HepG2 (cell line): ENCODE results near the gene SMARCE1. TPM values are rescaled to one million over a fixed set of nuclear protein-coding genes. Genes with fewer than 3 reads are reported as not detected.

Experiments
- ATAC-seq: fragments of 200-7000 bp; cut with Tn5 transposase; 3 replicates; pipeline ENCODE4 v1.9.1; 2020; ENCODE audit warnings: mild to moderate bottlenecking, moderate library complexity
- BruUV-seq: library from RNA; stranded (reverse); fragments of 400-500 nt; replicated peaks from 2 replicates; lab custom pipeline; 2021; lab: Mats Ljungman, UMichigan
- CTCF ChIA-PET: fragments of 300-600 bp; formaldehyde crosslinking; extraction: SDS; loops from one replicate; lab custom pipeline; 2021; ENCODE audit warnings: low total read pairs, inconsistent platforms, low intra/inter-chr PET ratio; lab: Yijun Ruan, JAX
- POLR2A ChIA-PET: fragments of 350-600 bp; sonication (Branson Sonifier 250); formaldehyde crosslinking; loops from one replicate; lab custom pipeline; 2020; ENCODE audit warnings: antibody characterized with exemption, inconsistent platforms; lab: Yijun Ruan, JAX
- DNase-seq: peaks from one replicate; pipeline ENCODE4 v3.0.0-alpha.2; 2015; ENCODE audit warnings: low spot score
- FAIRE-seq: peaks from 3 replicates; lab custom pipeline; 2011; peaks lifted over from hg19 to GRCh38; lab: Jason Lieb, UNC
- H2AFZ ChIP-seq: one replicate; pipeline ENCODE4 v1.6.1; 2011; ENCODE audit warnings: low read length, inconsistent platforms
- H3K27ac ChIP-seq: fragments of 300-600 bp; 3 replicates; pipeline ENCODE4 v1.8.0; 2011; ENCODE audit warnings: mixed run types, mild to moderate bottlenecking, mixed read lengths, low read length, inconsistent platforms; ENCODE audit not compliant: insufficient read depth; ENCODE audit errors: extremely low read length
- H3K27me3 ChIP-seq, 2 experiments: fragments of 200-600 bp in 1 of 2; 2 replicates in 1 of 2; 3 replicates in 1 of 2; pipeline versions ENCODE4 v1.6.0 to v1.8.0; 2011; ENCODE audit warnings: low read length in 2 of 2, mild to moderate bottlenecking in 2 of 2, moderate library complexity in 2 of 2, inconsistent platforms in 1 of 2; ENCODE audit not compliant: insufficient read depth in 2 of 2, control insufficient read depth in 1 of 2
- H3K36me3 ChIP-seq, 2 experiments: fragments of 200-600 bp in 1 of 2; replicated peaks in 1 of 2; 2 replicates in 1 of 2; 3 replicates in 1 of 2; pipeline versions ENCODE4 v1.5.1 to v1.8.0; 2011; ENCODE audit warnings: low read length in 2 of 2, inconsistent platforms in 1 of 2; ENCODE audit not compliant: insufficient read depth in 2 of 2, control insufficient read depth in 1 of 2
- H3K4me1 ChIP-seq: 2 replicates; pipeline ENCODE4 v1.5.1; 2012; ENCODE audit warnings: low read length, inconsistent platforms; ENCODE audit not compliant: insufficient read depth
- H3K4me2 ChIP-seq: 2 replicates; pipeline ENCODE4 v1.6.0; 2011; ENCODE audit warnings: low read depth, low read length, inconsistent platforms
- H3K4me3 ChIP-seq, 3 experiments: fragments of 200-600 bp in 1 of 3; sonication (generic), shearing (Covaris generic) in 1 of 3; replicated peaks in 1 of 3; 2 replicates each; pipeline ENCODE4 v1.5.1; 2011 to 2016; ENCODE audit warnings: low read length in 3 of 3, inconsistent platforms in 2 of 3, low read depth in 2 of 3, mild to moderate bottlenecking in 2 of 3, control low read depth in 1 of 3, mixed read lengths in 1 of 3; ENCODE audit not compliant: insufficient read depth in 1 of 3
- H3K79me2 ChIP-seq: one replicate; pipeline ENCODE4 v1.6.1; 2011; ENCODE audit warnings: low read length, inconsistent platforms; ENCODE audit not compliant: insufficient read depth
- H3K9ac ChIP-seq: 2 replicates; pipeline ENCODE4 v1.6.0; 2011; ENCODE audit warnings: mild to moderate bottlenecking, low read depth, low read length, inconsistent platforms; ENCODE audit not compliant: insufficient read depth
- H3K9me3 ChIP-seq: 2 replicates; pipeline ENCODE4 v1.5.1; 2012; ENCODE audit warnings: mild to moderate bottlenecking, low read length
- H4K20me1 ChIP-seq: 2 replicates; pipeline ENCODE4 v1.6.0; 2011; ENCODE audit warnings: inconsistent platforms, mild to moderate bottlenecking, low read length, moderate library complexity; ENCODE audit not compliant: insufficient read depth
- AHR ChIP-seq: IDR thresholded peaks from 2 replicates; pipeline ENCODE4 v1.6.1; 2018; ENCODE audit warnings: missing genetic modification reagents, missing compliant biosample characterization
- CC2D1A ChIP-seq: sonication (generic); formaldehyde crosslinking; IDR thresholded peaks from 2 replicates; pipeline ENCODE4 v1.8.1; 2023; ENCODE audit warnings: mild to moderate bottlenecking, missing genetic modification reagents
- MEIS2 ChIP-seq: sonication (generic); formaldehyde crosslinking; IDR thresholded peaks from 2 replicates; pipeline ENCODE4 v1.9.0; 2021; ENCODE audit warnings: mild to moderate bottlenecking, missing genetic modification reagents
- MLXIP ChIP-seq: sonication (generic); formaldehyde crosslinking; IDR thresholded peaks from 2 replicates; pipeline ENCODE4 v1.9.0; 2021; ENCODE audit warnings: missing genetic modification reagents, borderline replicate concordance
- RBM22 ChIP-seq: fragments of 200-400 bp; formaldehyde crosslinking; optimal IDR thresholded peaks from 2 replicates; pipeline ENCODE3; 2017; ENCODE audit warnings: mild to moderate bottlenecking, low read length, moderate library complexity
- RBM39 ChIP-seq: fragments of 200-400 bp; formaldehyde crosslinking; IDR thresholded peaks from one replicate; pipeline ENCODE4 v1.6.1; 2018; ENCODE audit warnings: antibody characterized with exemption, mild to moderate bottlenecking, low read depth, low read length; ENCODE audit not compliant: poor library complexity, severe bottlenecking
- RFXANK ChIP-seq: IDR thresholded peaks from 2 replicates; pipeline ENCODE4 v1.6.1; 2016
- SRSF4 ChIP-seq: fragments of 200-400 bp; formaldehyde crosslinking; IDR thresholded peaks from one replicate; pipeline ENCODE4 v1.6.1; 2018; ENCODE audit warnings: mild to moderate bottlenecking, low read depth, low read length, moderate library complexity; ENCODE audit not compliant: poor library complexity, severe bottlenecking
- ZNF17 ChIP-seq: sonication (generic); formaldehyde crosslinking; IDR thresholded peaks from 2 replicates; pipeline ENCODE4 v1.5.0; 2020; ENCODE audit warnings: mild to moderate bottlenecking, missing genetic modification reagents
- ZNF253 ChIP-seq: sonication (generic); formaldehyde crosslinking; IDR thresholded peaks from 2 replicates; pipeline ENCODE4 v1.8.0; 2022; ENCODE audit warnings: mild to moderate bottlenecking, missing genetic modification reagents, borderline replicate concordance
- ZNF33A ChIP-seq: sonication (generic); formaldehyde crosslinking; IDR thresholded peaks from 2 replicates; pipeline ENCODE4 v1.5.1; 2020; ENCODE audit warnings: missing genetic modification reagents, mild to moderate bottlenecking, moderate library complexity, borderline replicate concordance
- ZNF782 ChIP-seq: sonication (generic); formaldehyde crosslinking; IDR thresholded peaks from 2 replicates; pipeline ENCODE4 v1.4.0; 2020; ENCODE audit warnings: missing genetic modification reagents, mild to moderate bottlenecking, borderline replicate concordance
- WGBS: methylation state at CpG from one replicate; pipeline ENCODE4 v1.1.6; 2017; ENCODE audit warnings: low lambda C conversion rate; 5-methylcytosine and 5-hydroxymethylcytosine counted together
- in situ Hi-C: cut with HindIII; loops from 2 replicates; pipeline ENCODE4 v1.10.0; 2017; ENCODE audit warnings: low pct_unique_long_range_greater_than_20kb; ENCODE audit not compliant: extremely low pct_ligation_motif_present
- intact Hi-C: fragments of 100-400 bp; cut with micrococcal nuclease; formaldehyde crosslinking; loops from one replicate; pipeline ENCODE4 v1.10.0; 2022; ENCODE audit not compliant: unreplicated experiment
- polyA plus RNA-seq, 8 experiments: library from polyadenylated mRNA; depleted of rRNA in 3 of 8; stranded (reverse) in 7 of 8; unstranded in 1 of 8; fragments of >200 nt; fragmentation: Illumina TruSeq in 4 of 8; extraction: Trizol in 4 of 8; gene quantifications; 2 replicates each; pipeline versions ENCODE4 v1.2.1 to v1.2.3, GENCODE V29; 2011 to 2016; ENCODE audit warnings: low read depth in 4 of 8, missing spikeins in 1 of 8, mixed read lengths in 1 of 8; ENCODE audit not compliant: insufficient read depth in 1 of 8
- total RNA-seq, 5 experiments: library from RNA; depleted of rRNA; stranded (reverse); fragments of >200 nt; fragmentation: Illumina TruSeq; extraction: Trizol; gene quantifications; 2 replicates each; pipeline ENCODE4 v1.2.3, GENCODE V29; 2016; ENCODE audit warnings: low read depth in 1 of 5
- TF ChIP-seq, protein P1 (sequence below): sonication (generic); formaldehyde crosslinking; IDR thresholded peaks from 2 replicates; pipeline ENCODE4 v1.9.0; 2021; ENCODE audit warnings: missing genetic modification reagents, mild to moderate bottlenecking, borderline replicate concordance
- TF ChIP-seq, protein P2 (sequence below): sonication (generic); formaldehyde crosslinking; IDR thresholded peaks from 2 replicates; pipeline ENCODE4 v1.4.0; 2020; ENCODE audit warnings: missing genetic modification reagents

The SMARCE1 gene
- total and polyA plus RNA-seq, 2 of the 13 experiments (the other 11 are each of a cell fraction or from before 2014, with no cell fraction given) = 43.5 to 127 TPM

GRCh38 chr17:40632216-40632615 lies 15.4 kb downstream of the SMARCE1 start:
- Histone ChIP-seq H3K27me3 (no peaks in the 10 kb centered on the region), H3K4me2 (no peak overlapping the region), H3K9me3 (no peaks in the 10 kb centered on the region), H3K4me1 (no peaks in the 10 kb centered on the region), H3K27ac (no peak overlapping the region), H3K9ac (no peak overlapping the region), H3K79me2 (no peaks in the 10 kb centered on the region), H2AFZ (no peak overlapping the region), H3K36me3 (peaks cover 23 to 93% of the 10 kb centered on the region in 2 experiments), H3K4me3 (no peak overlapping the region), H4K20me1 (no peaks in the 10 kb centered on the region)
- intact Hi-C loops (no loop called here), in situ Hi-C loops (no loop called here)
- 97% methylated on average over 9 of the region's 9 CpGs for WGBS
- BruUV-seq = no TSS peak
- TF ChIP-seq RBM22 (peak; percentile 36), AHR (CRISPR knock-in tag) (no peak), RBM39 (no peak)
- TF ChIP-seq, protein P1, sequence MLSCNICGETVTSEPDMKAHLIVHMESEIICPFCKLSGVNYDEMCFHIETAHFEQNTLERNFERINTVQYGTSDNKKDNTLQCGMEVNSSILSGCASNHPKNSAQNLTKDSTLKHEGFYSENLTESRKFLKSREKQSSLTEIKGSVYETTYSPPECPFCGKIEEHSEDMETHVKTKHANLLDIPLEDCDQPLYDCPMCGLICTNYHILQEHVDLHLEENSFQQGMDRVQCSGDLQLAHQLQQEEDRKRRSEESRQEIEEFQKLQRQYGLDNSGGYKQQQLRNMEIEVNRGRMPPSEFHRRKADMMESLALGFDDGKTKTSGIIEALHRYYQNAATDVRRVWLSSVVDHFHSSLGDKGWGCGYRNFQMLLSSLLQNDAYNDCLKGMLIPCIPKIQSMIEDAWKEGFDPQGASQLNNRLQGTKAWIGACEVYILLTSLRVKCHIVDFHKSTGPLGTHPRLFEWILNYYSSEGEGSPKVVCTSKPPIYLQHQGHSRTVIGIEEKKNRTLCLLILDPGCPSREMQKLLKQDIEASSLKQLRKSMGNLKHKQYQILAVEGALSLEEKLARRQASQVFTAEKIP (CRISPR knock-in tag) = no peak
- CTCF ChIA-PET = no interaction called here
- no peak for ATAC-seq
- no peak for DNase-seq
- POLR2A ChIA-PET = no interaction called here
- FAIRE-seq = no peak

DNA sequence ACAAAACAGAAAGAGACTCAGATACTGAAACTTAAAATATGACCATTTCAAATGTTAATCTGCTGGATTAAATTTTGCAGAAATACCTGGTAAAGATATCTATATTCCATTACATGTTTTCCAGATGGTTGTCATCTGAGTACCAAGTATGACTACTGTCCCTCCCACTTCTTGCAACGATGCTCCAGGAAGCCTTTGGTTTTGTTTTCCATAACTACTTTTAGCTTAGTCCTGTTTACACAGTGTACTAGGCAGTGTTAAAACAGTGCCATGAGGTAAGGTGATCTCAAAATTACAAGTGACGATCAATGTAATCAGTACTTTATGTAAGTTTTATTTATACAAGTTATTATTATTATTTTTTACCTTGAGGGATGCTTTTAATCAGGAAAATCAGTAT lies 17.8 kb downstream of the SMARCE1 start:
- intact Hi-C loops = no loop called here
- CTCF ChIA-PET = no interaction called here
- POLR2A ChIA-PET = no interaction called here
- TF ChIP-seq CC2D1A (CRISPR knock-in tag) (no peak), ZNF17 (CRISPR knock-in tag) (no peak), RFXANK (CRISPR knock-in tag) (no peak), MEIS2 (CRISPR knock-in tag) (no peak), SRSF4 (no peak), MLXIP (CRISPR knock-in tag) (no peak), ZNF33A (no peak), ZNF782 (CRISPR knock-in tag) (no peak), ZNF253 (no peak)
- TF ChIP-seq, protein P2, sequence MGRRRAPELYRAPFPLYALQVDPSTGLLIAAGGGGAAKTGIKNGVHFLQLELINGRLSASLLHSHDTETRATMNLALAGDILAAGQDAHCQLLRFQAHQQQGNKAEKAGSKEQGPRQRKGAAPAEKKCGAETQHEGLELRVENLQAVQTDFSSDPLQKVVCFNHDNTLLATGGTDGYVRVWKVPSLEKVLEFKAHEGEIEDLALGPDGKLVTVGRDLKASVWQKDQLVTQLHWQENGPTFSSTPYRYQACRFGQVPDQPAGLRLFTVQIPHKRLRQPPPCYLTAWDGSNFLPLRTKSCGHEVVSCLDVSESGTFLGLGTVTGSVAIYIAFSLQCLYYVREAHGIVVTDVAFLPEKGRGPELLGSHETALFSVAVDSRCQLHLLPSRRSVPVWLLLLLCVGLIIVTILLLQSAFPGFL (CRISPR knock-in tag) = no peak

More for the DNA sequence above, 17.8 kb downstream of the SMARCE1 start:
- FAIRE-seq (no peak), DNase-seq (no peak), ATAC-seq (no peak)
- Histone ChIP-seq H3K4me1 (no peaks in the 10 kb centered on the region), H3K9me3 (no peaks in the 10 kb centered on the region), H3K9ac (no peak overlapping the region), H2AFZ (no peak overlapping the region), H4K20me1 (no peaks in the 10 kb centered on the region), H3K4me2 (no peak overlapping the region), H3K27me3 (no peaks in the 10 kb centered on the region), H3K36me3 (peaks cover 18 to 70% of the 10 kb centered on the region in 2 experiments), H3K79me2 (no peaks in the 10 kb centered on the region), H3K27ac (no peak overlapping the region), H3K4me3 (no peak overlapping the region)
- in situ Hi-C loops = no loop called here
- no TSS peak for BruUV-seq
- WGBS = 89% methylated on average over 2 of the region's 2 CpGs
